Naive B cell (primary cell): ENCODE data around the gene PTGER2. TPM values are rescaled to one million over a fixed set of nuclear protein-coding genes. Genes with fewer than 3 reads are reported as not detected.

Experiments
- ATAC-seq, 2 donors: fragments of 150-1000 bp; cut with Tn5 transposase; 2 replicates each; pipeline ENCODE4 v1.10.0; 2021; ENCODE audit warnings: low read depth in 2 of 2, mild to moderate bottlenecking in 2 of 2, moderate library complexity in 2 of 2
- DNase-seq: peaks from one replicate; pipeline ENCODE4 v3.0.0; 2022
- H3K27ac Mint-ChIP-seq, 6 donors: one replicate each; pipeline ENCODE4 v1.8.0; 2020 to 2022; ENCODE audit warnings: mild to moderate bottlenecking in 6 of 6, mixed read lengths in 6 of 6, moderate library complexity in 5 of 6, inconsistent platforms in 2 of 6
- H3K27me3 Mint-ChIP-seq, 3 donors: one replicate each; pipeline ENCODE4 v1.8.0; 2021 to 2022; ENCODE audit warnings: mixed read lengths in 3 of 3, mild to moderate bottlenecking in 1 of 3
- H3K36me3 Mint-ChIP-seq, 2 donors: one replicate each; pipeline ENCODE4 v1.8.0; 2020 to 2022; ENCODE audit warnings: mixed read lengths in 2 of 2, inconsistent platforms in 1 of 2, mild to moderate bottlenecking in 1 of 2
- H3K4me1 Mint-ChIP-seq, 3 donors: one replicate each; pipeline ENCODE4 v1.8.0; 2020 to 2022; ENCODE audit warnings: mixed read lengths in 3 of 3, inconsistent platforms in 1 of 3, mild to moderate bottlenecking in 1 of 3, moderate library complexity in 1 of 3
- H3K4me3 Mint-ChIP-seq, 8 donors: one replicate each; pipeline ENCODE4 v1.8.0; 2020 to 2022; ENCODE audit warnings: mild to moderate bottlenecking in 8 of 8, mixed read lengths in 8 of 8, moderate library complexity in 8 of 8, inconsistent platforms in 2 of 8
- H3K9me3 Mint-ChIP-seq, 7 donors: one replicate each; pipeline ENCODE4 v1.8.0; 2020 to 2022; ENCODE audit warnings: mixed read lengths in 7 of 7, mild to moderate bottlenecking in 5 of 7, inconsistent platforms in 2 of 7, moderate library complexity in 1 of 7
- polyA plus RNA-seq, 6 donors: library from polyadenylated mRNA; unstranded; fragments of 300-500 nt; fragmentation: Illumina TruSeq; gene quantifications; one replicate each; pipeline ENCODE4 v1.2.3, GENCODE V29; 2021; ENCODE audit warnings: low read depth in 6 of 6

PTGER2 gene
- polyA plus RNA-seq, 6 donors from 2014 or later: 0.23 to 0.88 (median 0.39) TPM; not detected in 1

- Mint-ChIP-seq H3K27me3 (peaks cover 40 to 47% (median 44%) of the 10 kb centered on the region in 3 donors), H3K36me3 (peaks cover 0 to 8% of the 10 kb centered on the region in 2 donors), H3K4me3 (no peak overlapping the region), H3K4me1 (no peaks in the 10 kb centered on the region), H3K27ac (no peak overlapping the region), H3K9me3 (peaks cover 0 to 5% (median 0%) of the 10 kb centered on the region in 7 donors)
- ATAC-seq (no peak), DNase-seq (no peak)
These were observed 19.0 kb downstream of the PTGER2 start for GRCh38 chr14:52333108-52333507.

- ATAC-seq: no peak
- Mint-ChIP-seq H3K27ac (no peak overlapping the region), H3K4me3 (no peak overlapping the region), H3K36me3 (peaks cover 0 to 8% of the 10 kb centered on the region in 2 donors), H3K27me3 (peaks cover 43 to 47% (median 43%) of the 10 kb centered on the region in 3 donors), H3K9me3 (peaks cover 0 to 5% (median 0%) of the 10 kb centered on the region in 7 donors), H3K4me1 (no peaks in the 10 kb centered on the region)
- no peak for DNase-seq
These were observed 19.9 kb downstream of the PTGER2 start for GRCh38 chr14:52333823-52334657.

- DNase-seq: no peak
- H3K9me3 Mint-ChIP-seq: no peaks in the 10 kb centered on the region
- no peak overlapping the region for H3K4me3 Mint-ChIP-seq
- H3K27ac Mint-ChIP-seq: no peak overlapping the region
- ATAC-seq: no peak
- H3K27me3 Mint-ChIP-seq: peaks cover 28 to 40% (median 29%) of the 10 kb centered on the region in 3 donors
- no peaks in the 10 kb centered on the region for H3K4me1 Mint-ChIP-seq
- peaks cover 0 to under 1% of the 10 kb centered on the region in 2 donors for H3K36me3 Mint-ChIP-seq
These were observed 22.1 kb downstream of the PTGER2 start for GRCh38 chr14:52336241-52336640.

GRCh38 chr14:52338051-52338681 is 24.1 kb downstream of the PTGER2 start:
- H3K36me3 Mint-ChIP-seq: no peaks in the 10 kb centered on the region
- no peak overlapping the region for H3K27ac Mint-ChIP-seq
- no peaks in the 10 kb centered on the region for H3K9me3 Mint-ChIP-seq
- no peak overlapping the region for H3K4me3 Mint-ChIP-seq
- ATAC-seq (no peak), DNase-seq (no peak)
- H3K27me3 Mint-ChIP-seq: peaks cover 18 to 28% (median 20%) of the 10 kb centered on the region in 3 donors
- no peaks in the 10 kb centered on the region for H3K4me1 Mint-ChIP-seq

DNA sequence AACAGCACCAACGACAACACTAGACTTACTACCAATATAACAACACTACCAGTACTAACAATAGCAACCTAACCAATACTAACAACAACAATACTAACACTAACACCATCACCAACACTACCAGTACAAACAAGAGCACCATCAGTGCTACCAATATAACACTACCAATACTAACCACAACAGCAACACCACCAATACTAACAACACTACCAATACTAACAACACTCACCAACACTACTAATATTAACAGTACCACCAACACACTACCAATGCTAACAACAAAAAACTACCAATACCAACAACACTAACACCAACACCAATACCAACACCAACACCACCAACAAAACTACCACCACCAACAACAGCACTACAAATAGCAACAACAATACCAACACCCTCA is 25.1 kb downstream of the PTGER2 start:
- peaks cover 12 to 21% (median 20%) of the 10 kb centered on the region in 3 donors for H3K27me3 Mint-ChIP-seq
- H3K36me3 Mint-ChIP-seq: no peaks in the 10 kb centered on the region
- DNase-seq: no peak

GRCh38 chr14:52342849-52343596 is 28.9 kb downstream of the PTGER2 start:
- Mint-ChIP-seq H3K36me3 (no peaks in the 10 kb centered on the region), H3K4me3 (no peak overlapping the region), H3K9me3 (peaks cover 0 to 12% (median 0%) of the 10 kb centered on the region in 7 donors), H3K27me3 (peaks cover 23 to 33% (median 29%) of the 10 kb centered on the region in 3 donors), H3K4me1 (no peaks in the 10 kb centered on the region), H3K27ac (no peak overlapping the region)
- DNase-seq (no peak), ATAC-seq (no peak)

More for the DNA sequence above, 25.1 kb downstream of the PTGER2 start:
- Mint-ChIP-seq H3K4me3 (no peak overlapping the region), H3K9me3 (no peaks in the 10 kb centered on the region), H3K4me1 (no peaks in the 10 kb centered on the region), H3K27ac (no peak overlapping the region)
- no peak for ATAC-seq

- no peaks in the 10 kb centered on the region for H3K4me1 Mint-ChIP-seq
- no peak overlapping the region for H3K27ac Mint-ChIP-seq
- DNase-seq (no peak), ATAC-seq (no peak)
- H3K9me3 Mint-ChIP-seq: peaks cover 0 to 21% (median 0%) of the 10 kb centered on the region in 7 donors
- H3K27me3 Mint-ChIP-seq: peaks cover 27 to 38% (median 27%) of the 10 kb centered on the region in 3 donors
- H3K36me3 Mint-ChIP-seq: no peaks in the 10 kb centered on the region
- H3K4me3 Mint-ChIP-seq: no peak overlapping the region
These were observed 32.7 kb downstream of the PTGER2 start for GRCh38 chr14:52346778-52347177.

DNA sequence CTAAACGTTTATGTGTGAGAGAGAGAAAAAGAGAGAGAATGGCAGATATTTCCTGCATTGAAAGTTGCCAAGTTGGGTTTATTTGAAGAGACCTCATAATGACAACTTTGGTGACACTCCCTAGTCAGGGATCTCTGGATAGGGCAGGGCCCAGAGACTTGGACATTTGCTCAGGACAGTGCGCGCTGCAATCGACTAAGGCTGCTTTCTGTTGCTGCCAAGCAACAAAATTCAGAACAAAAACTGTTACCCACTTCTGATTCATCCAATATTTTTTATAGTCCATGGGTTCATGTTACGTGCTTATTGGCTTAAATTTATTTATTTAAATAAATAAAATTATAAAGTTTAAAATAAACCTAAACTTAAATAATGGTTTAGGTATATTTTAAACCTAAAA is 34.2 kb downstream of the PTGER2 start:
- no peak overlapping the region for H3K4me3 Mint-ChIP-seq
- peaks cover 0 to 21% (median 0%) of the 10 kb centered on the region in 7 donors for H3K9me3 Mint-ChIP-seq

DNA sequence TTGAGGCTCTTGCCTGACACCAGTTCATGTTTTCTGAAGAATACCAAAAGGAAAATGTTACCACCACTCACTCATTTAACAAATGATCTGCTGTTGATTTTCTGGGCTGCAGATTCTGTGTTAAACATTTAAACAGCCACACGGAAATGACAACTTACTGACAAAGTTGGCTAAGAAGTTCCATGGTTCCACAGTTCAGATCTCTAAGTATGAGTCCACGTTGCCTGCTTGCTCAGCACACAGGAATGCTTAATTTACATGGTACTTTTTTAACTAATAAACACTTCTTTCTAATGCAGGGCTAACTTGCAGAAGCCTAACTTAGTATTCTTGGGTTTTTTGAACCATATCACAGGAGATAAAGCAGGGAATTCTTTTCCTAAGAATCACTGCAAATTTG is 34.7 kb downstream of the PTGER2 start:
- no peak overlapping the region for H3K27ac Mint-ChIP-seq
- H3K36me3 Mint-ChIP-seq: no peaks in the 10 kb centered on the region
- no peak overlapping the region for H3K4me3 Mint-ChIP-seq
- H3K27me3 Mint-ChIP-seq: peaks cover 39 to 43% (median 42%) of the 10 kb centered on the region in 3 donors
- DNase-seq (no peak), ATAC-seq (no peak)
- H3K4me1 Mint-ChIP-seq: no peaks in the 10 kb centered on the region
- H3K9me3 Mint-ChIP-seq: peaks cover 0 to 21% (median 0%) of the 10 kb centered on the region in 7 donors

More for the DNA sequence above, 34.2 kb downstream of the PTGER2 start:
- Mint-ChIP-seq H3K36me3 (no peaks in the 10 kb centered on the region), H3K27ac (no peak overlapping the region), H3K27me3 (peaks cover 39 to 44% (median 41%) of the 10 kb centered on the region in 3 donors), H3K4me1 (no peaks in the 10 kb centered on the region)
- DNase-seq (no peak), ATAC-seq (no peak)

- no peak overlapping the region for H3K4me3 Mint-ChIP-seq
- peaks cover 0 to under 1% (median 0%) of the 10 kb centered on the region in 3 donors for H3K4me1 Mint-ChIP-seq
- DNase-seq: no peak
- H3K9me3 Mint-ChIP-seq: peaks cover 0 to 18% (median 0%) of the 10 kb centered on the region in 7 donors
- no peak overlapping the region for H3K27ac Mint-ChIP-seq
- ATAC-seq: no peak
- H3K36me3 Mint-ChIP-seq: no peaks in the 10 kb centered on the region
- peaks cover 33 to 46% (median 45%) of the 10 kb centered on the region in 3 donors for H3K27me3 Mint-ChIP-seq
These were observed 35.6 kb downstream of the PTGER2 start for GRCh38 chr14:52349731-52350130.

- Mint-ChIP-seq H3K4me3 (no peak overlapping the region), H3K27ac (no peak overlapping the region), H3K4me1 (peaks cover 0 to 5% (median 4%) of the 10 kb centered on the region in 3 donors), H3K36me3 (no peaks in the 10 kb centered on the region), H3K27me3 (peaks cover 34 to 46% (median 44%) of the 10 kb centered on the region in 3 donors), H3K9me3 (peaks cover 0 to 11% (median 0%) of the 10 kb centered on the region in 7 donors)
- ATAC-seq (no peak), DNase-seq (no peak)
These were observed 36.3 kb downstream of the PTGER2 start for GRCh38 chr14:52350445-52350844.

DNA sequence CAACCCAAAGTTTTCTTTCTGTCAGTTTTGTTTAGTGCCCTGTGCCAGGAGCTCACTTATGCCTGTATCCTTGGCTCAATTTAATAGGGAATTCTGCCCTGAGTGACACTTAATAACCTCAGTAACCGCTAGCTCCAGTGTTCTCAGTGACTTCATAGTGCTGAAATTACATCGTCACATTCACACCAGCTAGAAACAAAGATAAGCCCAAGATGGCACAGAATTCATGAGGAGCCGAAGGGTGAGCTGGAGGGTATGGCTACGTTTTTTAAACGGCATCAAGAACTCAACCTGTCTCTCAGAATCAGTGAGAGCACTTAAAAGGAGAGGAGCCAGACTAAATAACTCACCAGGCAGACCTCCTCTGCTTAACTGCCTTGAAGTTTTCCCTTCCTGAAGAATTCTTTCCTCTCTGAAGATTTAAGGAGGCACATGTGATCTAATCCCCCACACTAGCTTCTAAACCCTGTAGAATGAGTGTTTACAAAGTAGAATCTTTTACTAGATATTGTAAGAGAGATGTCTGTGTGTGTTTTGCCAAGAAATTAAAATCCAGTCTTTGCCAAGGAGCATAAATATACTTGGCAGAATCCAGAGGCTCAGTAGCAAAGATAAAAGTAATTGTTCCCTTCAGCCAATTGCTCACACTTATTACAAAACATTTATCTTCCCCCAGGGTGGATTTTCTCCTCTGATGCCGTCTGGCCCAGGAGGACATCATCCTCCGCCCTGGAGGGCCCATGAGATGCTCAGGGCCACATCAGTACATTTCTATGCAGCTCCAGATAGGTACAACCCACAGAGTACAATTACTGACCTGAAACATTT is 37.3 kb downstream of the PTGER2 start:
- H3K4me1 Mint-ChIP-seq: peaks cover 0 to 5% (median 4%) of the 10 kb centered on the region in 3 donors

More for the DNA sequence above, 37.3 kb downstream of the PTGER2 start:
- Mint-ChIP-seq H3K36me3 (no peaks in the 10 kb centered on the region), H3K4me3 (no peak overlapping the region), H3K27ac (no peak overlapping the region), H3K27me3 (peaks cover 40 to 50% (median 48%) of the 10 kb centered on the region in 3 donors), H3K9me3 (peaks cover 0 to 9% (median 0%) of the 10 kb centered on the region in 7 donors)
- ATAC-seq (no peak), DNase-seq (no peak)
